NCI-H1092 treated with DMSO at 0.1 percent for 48 hours (cell line): ENCODE measurements around the gene ANKRD16.
"Not testable (repeated sequence)": the region's sequence is repeated elsewhere in the genome, so short reads cannot be mapped to it uniquely, and the experiment has no call there.

ENCODE experiments used
- DNase-seq: peaks from one replicate; lab custom pipeline; 2025; lab: John Stamatoyannopoulos, UW

Gene ANKRD16

GRCh38 chr10:5873515-5873995, 16.1 kb downstream of the ANKRD16 start:
- DNase-seq = peak; percentile 70

GRCh38 chr10:5871596-5871995, 18.1 kb downstream of the ANKRD16 start:
- no peak for DNase-seq

- DNase-seq = no peak
Measured at GRCh38 chr10:5869156-5869555, 20.5 kb downstream of the ANKRD16 start.

- DNase-seq = not testable (repeated sequence)
Measured at GRCh38 chr10:5868383-5868782, 21.3 kb downstream of the ANKRD16 start.

GRCh38 chr10:5867091-5867615, 22.5 kb downstream of the ANKRD16 start:
- DNase-seq = not testable (repeated sequence)

GRCh38 chr10:5866451-5867081, 23.1 kb downstream of the ANKRD16 start:
- not testable (repeated sequence) for DNase-seq

- not testable (repeated sequence) for DNase-seq
Measured at GRCh38 chr10:5862981-5863685, 26.6 kb downstream of the ANKRD16 start.

GRCh38 chr10:5862360-5862961, 27.2 kb downstream of the ANKRD16 start:
- DNase-seq = no peak

- no peak for DNase-seq
Measured at GRCh38 chr10:5860066-5860465, 29.6 kb downstream of the ANKRD16 start.

- no peak for DNase-seq
Measured at GRCh38 chr10:5858811-5859210, 30.9 kb downstream of the ANKRD16 start.

GRCh38 chr10:5856701-5857004, 33.0 kb downstream of the ANKRD16 start:
- no peak for DNase-seq

- no peak for DNase-seq
Measured at GRCh38 chr10:5855979-5856700, 33.6 kb downstream of the ANKRD16 start.

- no peak for DNase-seq
Measured at GRCh38 chr10:5854131-5854475, 35.6 kb downstream of the ANKRD16 start.

GRCh38 chr10:5846667-5847066, 43.0 kb downstream of the ANKRD16 start:
- not testable (repeated sequence) for DNase-seq

- DNase-seq = no peak
Measured at GRCh38 chr10:5844345-5845055, 45.2 kb downstream of the ANKRD16 start.

- DNase-seq = no peak
Measured at GRCh38 chr10:5843686-5844344, 45.9 kb downstream of the ANKRD16 start.

- no peak for DNase-seq
Measured at GRCh38 chr10:5841965-5842364, 47.7 kb downstream of the ANKRD16 start.

- no peak for DNase-seq
Measured at GRCh38 chr10:5840314-5841307, 49.1 kb downstream of the ANKRD16 start.

GRCh38 chr10:5836181-5836580, 53.5 kb downstream of the ANKRD16 start:
- DNase-seq = not testable (repeated sequence)
